Suprapubic skin (tissue), 4 donors: ENCODE data around the gene FCGR3B. TPM values are rescaled to one million over a fixed set of nuclear protein-coding genes. Genes with fewer than 3 reads are reported as not detected.
"Not testable (repeated sequence)": the region's sequence is repeated elsewhere in the genome, so short reads cannot be mapped to it uniquely, and the experiment has no call there.

ENCODE experiments used
- DNase-seq, 2 donors: peaks; one replicate each; pipeline ENCODE4 v3.0.0-alpha.2; 2019; ENCODE audit warnings: low spot score in 2 of 2
- H3K27ac ChIP-seq: fragments of 200-600 bp; sonication (generic); one replicate; pipeline ENCODE4 v1.5.1; 2019
- H3K27me3 ChIP-seq: fragments of 200-600 bp; sonication (generic); one replicate; pipeline ENCODE4 v1.5.1; 2019
- H3K36me3 ChIP-seq: fragments of 200-600 bp; sonication (generic); one replicate; pipeline ENCODE4 v1.5.1; 2019
- H3K4me1 ChIP-seq: fragments of 200-600 bp; sonication (generic); one replicate; pipeline ENCODE4 v1.5.1; 2019
- H3K4me3 ChIP-seq: fragments of 200-600 bp; sonication (generic); one replicate; pipeline ENCODE4 v1.5.1; 2019; ENCODE audit warnings: mild to moderate bottlenecking
- H3K9me3 ChIP-seq: fragments of 200-600 bp; sonication (generic); one replicate; pipeline ENCODE4 v1.5.1; 2019
- CTCF ChIP-seq, 2 donors: fragments of 200-600 bp in 1 of 2; fragments of 450-650 bp in 1 of 2; sonication (generic) in 1 of 2; IDR thresholded peaks; one replicate each; pipeline ENCODE4 v1.5.1; 2016 to 2019; ENCODE audit warnings: antibody characterized with exemption in 2 of 2, mild to moderate bottlenecking in 1 of 2, moderate library complexity in 1 of 2
- WGBS: methylation state at CpG from one replicate; pipeline ENCODE4 v1.1.5; 2018; 5-methylcytosine and 5-hydroxymethylcytosine counted together
- total RNA-seq, 4 donors: library from RNA; depleted of rRNA; stranded (reverse); fragments of >200 nt; gene quantifications; one replicate each; pipeline ENCODE4 v1.1.0, GENCODE V29; 2016

The FCGR3B gene
- total RNA-seq, 4 donors from 2014 or later, result 0.97 to 10.4 (median 1.8) TPM

DNA sequence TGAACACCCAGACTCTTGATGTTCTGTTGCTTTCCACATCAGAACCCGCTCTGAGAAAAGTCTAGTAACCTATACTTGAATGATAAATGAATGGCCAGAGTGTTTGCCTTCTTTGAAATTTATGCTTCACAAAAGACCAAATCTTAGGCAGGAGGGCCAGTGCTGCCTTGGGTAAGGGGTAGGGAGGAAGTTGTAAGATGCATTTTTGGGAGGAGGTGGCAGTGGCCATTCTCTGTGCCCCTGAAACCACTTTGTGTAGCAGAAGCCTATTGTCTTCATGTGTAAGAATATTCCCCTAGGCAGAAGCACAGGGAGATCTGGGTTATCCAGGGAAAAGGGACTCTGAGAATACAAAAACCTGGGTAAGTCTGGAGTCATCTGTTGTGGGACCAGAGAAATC is 32.6 kb upstream of the FCGR3B start:
- not testable (repeated sequence) for H3K4me3 ChIP-seq, H3K27ac ChIP-seq, H3K9me3 ChIP-seq, DNase-seq, H3K27me3 ChIP-seq, H3K4me1 ChIP-seq, H3K36me3 ChIP-seq
- WGBS, result no CpG with 5 or more reads among the region's 1 CpG

DNA sequence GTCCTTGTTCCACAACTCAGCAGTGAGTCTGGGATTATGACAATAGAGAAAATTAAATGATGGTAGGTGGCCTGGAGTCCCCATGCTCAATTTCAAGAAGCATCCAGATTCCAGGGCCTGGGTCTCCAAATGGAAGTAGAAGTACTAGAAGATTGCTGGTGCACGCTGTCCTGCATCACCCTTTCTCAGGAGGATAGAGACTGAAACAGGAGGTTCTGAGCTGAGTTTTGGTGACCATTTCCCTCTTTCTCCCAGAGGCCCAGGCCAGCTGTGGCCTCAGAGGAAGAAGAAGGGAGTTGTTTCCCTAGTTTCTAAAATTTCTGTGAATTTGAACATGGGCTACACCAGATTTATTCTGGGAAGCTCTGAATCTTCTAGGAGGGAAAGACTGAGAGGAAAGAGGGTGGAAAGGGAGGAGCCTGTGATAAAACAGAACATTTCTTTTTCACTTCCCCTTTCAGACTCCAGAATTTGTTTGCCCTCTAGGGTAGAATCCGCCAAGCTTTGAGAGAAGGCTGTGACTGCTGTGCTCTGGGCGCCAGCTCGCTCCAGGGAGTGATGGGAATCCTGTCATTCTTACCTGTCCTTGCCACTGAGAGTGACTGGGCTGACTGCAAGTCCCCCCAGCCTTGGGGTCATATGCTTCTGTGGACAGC is 31.8 kb upstream of the FCGR3B start, which contains the start of gene FCGR2B:
TSS of gene FCGR2B (plus strand) at position 460 of the 656 bp plus-strand sequence. CDS start at position 559, 99 bp downstream.
- H3K27me3 ChIP-seq, DNase-seq, H3K4me1 ChIP-seq, H3K4me3 ChIP-seq, H3K27ac ChIP-seq, H3K36me3 ChIP-seq, H3K9me3 ChIP-seq: not testable (repeated sequence)
- WGBS, result no CpG with 5 or more reads among the region's 4 CpGs

DNA sequence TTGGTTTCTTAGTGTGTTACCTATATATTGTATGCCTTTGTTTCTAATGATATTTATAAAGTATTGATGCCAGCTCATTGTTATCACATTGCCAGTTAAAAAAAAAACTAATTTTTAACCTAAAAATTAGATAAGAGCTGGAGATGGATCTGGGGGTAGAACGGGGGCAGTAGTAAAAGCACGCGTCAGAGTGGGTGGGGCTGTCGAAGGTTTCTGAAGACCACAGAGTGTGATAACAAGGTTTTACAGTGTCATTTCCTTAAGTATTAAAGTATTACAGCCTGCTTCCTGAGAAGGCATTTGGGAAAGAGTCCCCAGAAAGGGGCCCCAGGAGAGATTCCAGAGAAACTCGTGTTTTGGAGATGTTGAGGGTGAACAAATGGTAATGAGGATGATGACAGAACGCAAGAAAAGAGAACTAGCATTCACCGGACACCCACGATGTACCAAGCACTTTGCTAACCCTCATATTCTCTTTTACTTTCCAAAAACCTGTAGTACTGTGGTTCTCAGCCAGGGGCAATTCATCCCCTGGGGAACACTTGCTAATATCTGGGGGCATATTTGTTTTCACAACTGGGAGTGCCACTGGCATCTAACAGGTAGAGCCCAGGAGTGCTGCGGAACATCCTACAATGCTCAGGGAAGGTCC is 30.8 kb upstream of the FCGR3B start:
- not testable (repeated sequence) for H3K36me3 ChIP-seq, H3K27ac ChIP-seq, DNase-seq, H3K4me1 ChIP-seq, H3K4me3 ChIP-seq, H3K27me3 ChIP-seq, H3K9me3 ChIP-seq
- no CpG with 5 or more reads among the region's 9 CpGs for WGBS

GRCh38 chr1:161658524-161658923 is 27.5 kb upstream of the FCGR3B start:
- not testable (repeated sequence) for H3K4me3 ChIP-seq, H3K36me3 ChIP-seq, H3K9me3 ChIP-seq, H3K27me3 ChIP-seq, H3K27ac ChIP-seq, H3K4me1 ChIP-seq, DNase-seq

GRCh38 chr1:161653971-161654370 is 23.0 kb upstream of the FCGR3B start:
- H3K4me3 ChIP-seq, H3K4me1 ChIP-seq, H3K27ac ChIP-seq, H3K36me3 ChIP-seq, DNase-seq, H3K9me3 ChIP-seq, H3K27me3 ChIP-seq: not testable (repeated sequence)
- 75% methylated on average over 6 of the region's 6 CpGs for WGBS

- H3K27me3 ChIP-seq, H3K27ac ChIP-seq, H3K9me3 ChIP-seq, H3K4me3 ChIP-seq, H3K4me1 ChIP-seq, DNase-seq, H3K36me3 ChIP-seq: not testable (repeated sequence)
- 74% methylated on average over 2 of the region's 7 CpGs for WGBS
These were observed 22.6 kb upstream of the FCGR3B start for GRCh38 chr1:161653541-161653940.

- not testable (repeated sequence) for H3K36me3 ChIP-seq, H3K27me3 ChIP-seq, DNase-seq, H3K4me1 ChIP-seq, H3K4me3 ChIP-seq, H3K9me3 ChIP-seq, H3K27ac ChIP-seq
- peak in 1 of 2 donors; percentile 24 for TF ChIP-seq CTCF (IDR thresholded peaks at IDR 0.05)
- 63% methylated on average over 12 of the region's 13 CpGs for WGBS
These were observed 16.8 kb upstream of the FCGR3B start for GRCh38 chr1:161647507-161648360.

- H3K27ac ChIP-seq, H3K4me1 ChIP-seq, H3K27me3 ChIP-seq, H3K9me3 ChIP-seq, H3K4me3 ChIP-seq, H3K36me3 ChIP-seq, DNase-seq: not testable (repeated sequence)
- WGBS, result 88% methylated on average over 1 of the region's 1 CpG
These were observed 13.9 kb upstream of the FCGR3B start for GRCh38 chr1:161644855-161645254.

- H3K36me3 ChIP-seq, H3K4me1 ChIP-seq, DNase-seq, H3K9me3 ChIP-seq, H3K27me3 ChIP-seq, H3K27ac ChIP-seq, H3K4me3 ChIP-seq: not testable (repeated sequence)
- 88% methylated on average over 2 of the region's 5 CpGs for WGBS
These were observed 12.7 kb upstream of the FCGR3B start for GRCh38 chr1:161643481-161644208.

DNA sequence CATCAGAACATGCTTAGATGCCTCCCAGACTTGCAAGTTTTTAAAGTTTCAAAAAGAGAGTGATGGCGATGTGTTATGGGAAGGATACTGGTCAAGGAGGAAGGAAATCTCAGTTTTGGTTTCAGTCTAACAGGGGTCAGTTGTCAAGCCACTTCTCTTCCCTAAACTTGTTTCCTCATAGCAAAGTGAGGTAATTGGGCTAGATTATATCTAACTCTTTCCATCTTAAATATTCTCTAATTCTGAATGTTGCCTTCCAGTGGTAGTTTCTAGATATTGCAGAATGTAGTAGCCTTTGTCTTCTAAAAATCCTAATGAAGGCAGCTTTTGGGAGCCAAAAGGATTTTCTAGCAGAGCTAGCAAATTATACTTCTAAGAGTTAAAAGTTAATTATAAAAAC is 11.7 kb upstream of the FCGR3B start:
- H3K27ac ChIP-seq, H3K27me3 ChIP-seq, H3K4me1 ChIP-seq, H3K9me3 ChIP-seq, DNase-seq, H3K4me3 ChIP-seq, H3K36me3 ChIP-seq: not testable (repeated sequence)
- WGBS, result 73% methylated on average over 1 of the region's 1 CpG

DNA sequence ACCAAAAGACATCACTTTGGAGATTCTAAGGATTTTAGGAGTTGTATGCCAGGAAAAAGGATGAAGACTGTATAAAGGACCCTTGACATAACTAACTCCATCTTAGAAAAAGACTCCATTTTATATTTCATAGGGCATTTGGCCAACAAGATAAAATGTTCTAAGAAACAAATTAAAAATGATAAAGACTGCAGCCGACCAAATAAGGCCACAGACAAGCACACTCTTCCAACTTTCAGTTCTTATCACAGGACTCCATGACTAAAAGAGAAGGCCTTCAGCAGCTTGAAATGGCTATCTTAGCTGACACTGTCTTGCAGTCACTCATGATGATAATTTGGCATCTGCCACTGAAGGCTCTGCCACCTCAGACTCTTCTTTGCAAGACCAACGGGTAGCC is 8.2 kb upstream of the FCGR3B start:
- WGBS, result 46% methylated on average over 2 of the region's 2 CpGs

GRCh38 chr1:161638251-161638993 is 7.4 kb upstream of the FCGR3B start:
- no CpG with 5 or more reads among the region's 6 CpGs for WGBS
- H3K4me1 ChIP-seq, H3K27ac ChIP-seq, H3K9me3 ChIP-seq, H3K4me3 ChIP-seq, DNase-seq, H3K36me3 ChIP-seq, H3K27me3 ChIP-seq: not testable (repeated sequence)

More for the DNA sequence above, 8.2 kb upstream of the FCGR3B start:
- not testable (repeated sequence) for H3K27ac ChIP-seq, H3K9me3 ChIP-seq, H3K4me3 ChIP-seq, DNase-seq, H3K4me1 ChIP-seq, H3K36me3 ChIP-seq, H3K27me3 ChIP-seq
